Peyer's patch (tissue), 4 donors: ENCODE results near the gene SH3PXD2B.

Source experiments
- CTCF ChIP-seq, 6 experiments: fragments of 450-650 bp in 4 of 6; fragments of 200-600 bp in 2 of 6; sonication (generic) in 1 of 6; IDR thresholded peaks; one replicate each; pipeline ENCODE4 v1.5.1; 2017 to 2019; ENCODE audit warnings: antibody characterized with exemption in 6 of 6, mild to moderate bottlenecking in 3 of 6, moderate library complexity in 1 of 6
- POLR2A ChIP-seq, 2 donors: fragments of 450-650 bp; IDR thresholded peaks; one replicate each; pipeline ENCODE4 v1.5.1; 2017; ENCODE audit warnings: antibody characterized with exemption in 2 of 2, mild to moderate bottlenecking in 2 of 2, moderate library complexity in 2 of 2

GRCh38 chr5:172280317-172280716 lies 174.0 kb downstream of the SH3PXD2B start:
- TF ChIP-seq CTCF (IDR thresholded peaks at IDR 0.05), result no peak
- TF ChIP-seq POLR2A (IDR thresholded peaks at IDR 0.05), result no peak
